GM19372 (cell line): ENCODE data around the gene CNTNAP3.
"Not testable (repeated sequence)": the region's sequence is repeated elsewhere in the genome, so short reads cannot be mapped to it uniquely, and the experiment has no call there.

ENCODE experiments used
- ATAC-seq: cut with Tn5 transposase; IDR thresholded peaks from one replicate; pipeline ENCODE4 v1.9.1; 2021; ENCODE audit warnings: mild to moderate bottlenecking, low read depth, moderate library complexity; ENCODE audit not compliant: unreplicated experiment

Gene CNTNAP3

GRCh38 chr9:39287980-39288379 lies at the start of gene CNTNAP3:
Gene CNTNAP3, minus strand, starts transcription at chr9:39288167. Its CDS starts 103 bp downstream, at chr9:39288064.
- ATAC-seq = not testable (repeated sequence)

GRCh38 chr9:39279995-39280394 lies 8.0 kb downstream of the CNTNAP3 start:
- not testable (repeated sequence) for ATAC-seq

- ATAC-seq = not testable (repeated sequence)
These were observed 45.5 kb downstream of the CNTNAP3 start for GRCh38 chr9:39242513-39242912.

GRCh38 chr9:39232130-39232991 lies 55.6 kb downstream of the CNTNAP3 start:
- ATAC-seq = not testable (repeated sequence)

- not testable (repeated sequence) for ATAC-seq
These were observed 72.0 kb downstream of the CNTNAP3 start for GRCh38 chr9:39215976-39216375.

GRCh38 chr9:39209773-39210172 lies 78.2 kb downstream of the CNTNAP3 start:
- not testable (repeated sequence) for ATAC-seq

- ATAC-seq = not testable (repeated sequence)
These were observed 81.3 kb downstream of the CNTNAP3 start for GRCh38 chr9:39206643-39207042.

GRCh38 chr9:39205842-39206241 lies 82.1 kb downstream of the CNTNAP3 start:
- not testable (repeated sequence) for ATAC-seq

- not testable (repeated sequence) for ATAC-seq
These were observed 87.6 kb downstream of the CNTNAP3 start for GRCh38 chr9:39200412-39200811.

- not testable (repeated sequence) for ATAC-seq
These were observed 89.8 kb downstream of the CNTNAP3 start for GRCh38 chr9:39198000-39198709.

- not testable (repeated sequence) for ATAC-seq
These were observed 116.6 kb downstream of the CNTNAP3 start for GRCh38 chr9:39171370-39171769.

GRCh38 chr9:39157714-39158113 lies 130.3 kb downstream of the CNTNAP3 start:
- ATAC-seq = not testable (repeated sequence)

GRCh38 chr9:39132826-39133552 lies 155.0 kb downstream of the CNTNAP3 start:
- not testable (repeated sequence) for ATAC-seq

- not testable (repeated sequence) for ATAC-seq
These were observed 166.6 kb downstream of the CNTNAP3 start for GRCh38 chr9:39121401-39121800.

GRCh38 chr9:39111746-39112145 lies 176.2 kb downstream of the CNTNAP3 start:
- not testable (repeated sequence) for ATAC-seq

GRCh38 chr9:39108145-39108544 lies 179.8 kb downstream of the CNTNAP3 start:
- ATAC-seq = no peak

GRCh38 chr9:39097208-39097607 lies 190.8 kb downstream of the CNTNAP3 start:
- not testable (repeated sequence) for ATAC-seq

GRCh38 chr9:39085311-39085710 lies 202.7 kb downstream of the CNTNAP3 start:
- ATAC-seq = not testable (repeated sequence)

- ATAC-seq = not testable (repeated sequence)
These were observed 205.4 kb downstream of the CNTNAP3 start for GRCh38 chr9:39082574-39082973.

- ATAC-seq = not testable (repeated sequence)
These were observed 207.9 kb downstream of the CNTNAP3 start for GRCh38 chr9:39080081-39080480.
